GM23338 (cell line): Measurements from ENCODE around the gene SV2C. TPM values are rescaled to one million over a fixed set of nuclear protein-coding genes. Genes with fewer than 3 reads are reported as not detected.

Experiments used
- ATAC-seq: fragments of 200-7000 bp; cut with Tn5 transposase; 3 replicates; pipeline ENCODE4 v1.9.1; 2020
- DNase-seq: peaks from one replicate; pipeline ENCODE4 v3.0.0-alpha.2; 2015; ENCODE audit warnings: low spot score
- H2AFZ ChIP-seq: fragments of 200-600 bp; sonication (generic); 2 replicates; pipeline ENCODE4 v1.8.0; 2016; ENCODE audit warnings: antibody characterized with exemption, mild to moderate bottlenecking, moderate library complexity
- H3F3A ChIP-seq: fragments of 200-600 bp; sonication (generic); replicated peaks from 2 replicates; pipeline ENCODE4 v1.8.0; 2017; ENCODE audit warnings: antibody characterized with exemption, mixed run types, low read depth
- H3K27ac ChIP-seq: fragments of 200-600 bp; sonication (generic); 2 replicates; pipeline ENCODE4 v1.6.1; 2016; ENCODE audit warnings: low read depth
- H3K27me3 ChIP-seq: fragments of 200-600 bp; sonication (generic); 2 replicates; pipeline ENCODE4 v1.8.0; 2016; ENCODE audit warnings: mild to moderate bottlenecking, mixed run types, moderate library complexity; ENCODE audit not compliant: insufficient read depth
- H3K36me3 ChIP-seq: fragments of 200-600 bp; sonication (generic); 2 replicates; pipeline ENCODE4 v1.8.0; 2016; ENCODE audit warnings: mild to moderate bottlenecking; ENCODE audit not compliant: insufficient read depth
- H3K4me1 ChIP-seq: fragments of 200-600 bp; sonication (generic); 2 replicates; pipeline ENCODE4 v1.8.0; 2016; ENCODE audit warnings: mild to moderate bottlenecking, moderate library complexity; ENCODE audit not compliant: insufficient read depth
- H3K4me2 ChIP-seq: fragments of 200-600 bp; sonication (generic); 2 replicates; pipeline ENCODE4 v1.7.1; 2017; ENCODE audit warnings: mixed run types
- H3K4me3 ChIP-seq: fragments of 200-600 bp; sonication (generic); 2 replicates; pipeline ENCODE4 v1.6.1; 2016; ENCODE audit warnings: mixed run types
- H3K79me2 ChIP-seq: fragments of 200-600 bp; sonication (generic); replicated peaks from 2 replicates; pipeline ENCODE4 v1.8.0; 2017; ENCODE audit warnings: mild to moderate bottlenecking; ENCODE audit not compliant: insufficient read depth
- H3K9me2 ChIP-seq: fragments of 200-600 bp; sonication (generic); 2 replicates; pipeline ENCODE4 v1.8.0; 2017; ENCODE audit not compliant: insufficient read depth
- H4K20me1 ChIP-seq: fragments of 200-600 bp; sonication (generic); replicated peaks from 2 replicates; pipeline ENCODE4 v1.8.0; 2017; ENCODE audit warnings: mild to moderate bottlenecking; ENCODE audit not compliant: insufficient read depth
- H3K27ac Mint-ChIP-seq: 2 replicates; pipeline ENCODE4 v1.8.0; 2020; ENCODE audit warnings: inconsistent platforms, mild to moderate bottlenecking, moderate library complexity, mixed read lengths
- H3K27me3 Mint-ChIP-seq: 3 replicates; pipeline ENCODE4 v1.8.0; 2022; ENCODE audit warnings: low read depth, mild to moderate bottlenecking, moderate library complexity, mixed read lengths, inconsistent platforms; ENCODE audit not compliant: insufficient read depth, poor library complexity
- H3K36me3 Mint-ChIP-seq: 3 replicates; pipeline ENCODE4 v1.8.0; 2021; ENCODE audit warnings: low read depth, mild to moderate bottlenecking, inconsistent platforms, moderate library complexity, mixed read lengths
- H3K4me1 Mint-ChIP-seq: 3 replicates; pipeline ENCODE4 v1.8.0; 2020; ENCODE audit warnings: mild to moderate bottlenecking, inconsistent platforms, mixed read lengths
- H3K4me3 Mint-ChIP-seq: 3 replicates; pipeline ENCODE4 v1.8.0; 2021; ENCODE audit warnings: moderate library complexity, mild to moderate bottlenecking, inconsistent platforms, mixed read lengths
- H3K9me3 Mint-ChIP-seq: 3 replicates; pipeline ENCODE4 v1.8.0; 2020; ENCODE audit warnings: moderate library complexity, mild to moderate bottlenecking, inconsistent platforms, mixed read lengths
- CREB1 ChIP-seq: fragments of 250-450 bp; sonication (Bioruptor Pico); IDR thresholded peaks from 2 replicates; pipeline ENCODE4 v1.5.0; 2020; ENCODE audit warnings: low read depth, mild to moderate bottlenecking, moderate library complexity
- EZH2phosphoT487 ChIP-seq: fragments of 200-600 bp; sonication (generic); IDR thresholded peaks from one replicate; pipeline ENCODE4 v1.8.1; 2018; ENCODE audit warnings: antibody characterized with exemption; ENCODE audit not compliant: unreplicated experiment
- JUNB ChIP-seq: IDR thresholded peaks from one replicate; pipeline ENCODE4 v1.6.1; 2016; ENCODE audit warnings: antibody characterized with exemption; ENCODE audit not compliant: unreplicated experiment
- NANOG ChIP-seq: IDR thresholded peaks from 2 replicates; pipeline ENCODE4 v1.6.1; 2016; ENCODE audit warnings: antibody characterized with exemption, borderline replicate concordance
- POLR2AphosphoS5 ChIP-seq: IDR thresholded peaks from 2 replicates; pipeline ENCODE4 v1.6.1; 2016; ENCODE audit warnings: antibody characterized with exemption, low read depth
- STAT1 ChIP-seq: IDR thresholded peaks from one replicate; pipeline ENCODE4 v1.6.1; 2016; ENCODE audit warnings: antibody characterized with exemption; ENCODE audit not compliant: unreplicated experiment
- polyA plus RNA-seq: library from polyadenylated mRNA; unstranded; fragments of >200 nt; fragmentation: Nextera tagmentation; extraction: Ambion mirVana; gene quantifications from 2 replicates; pipeline ENCODE4 v1.2.1, GENCODE V29; 2016
- total RNA-seq: library from RNA; depleted of rRNA; stranded (reverse); fragments of >200 nt; shearing (Covaris generic); gene quantifications from 2 replicates; pipeline ENCODE4 v1.2.3, GENCODE V29; 2014
- TF ChIP-seq, protein P1 (sequence below): fragments of 250-450 bp; sonication (Bioruptor Pico); IDR thresholded peaks from 2 replicates; pipeline ENCODE4 v1.5.0; 2020; ENCODE audit warnings: mild to moderate bottlenecking, moderate library complexity
- TF ChIP-seq, protein P2 (sequence below), 2 experiments: fragments of 200-600 bp in 1 of 2; sonication (generic) in 1 of 2; conservative IDR thresholded peaks; 2 replicates each; pipeline versions ENCODE4 v1.5.1 to v1.6.1; 2016 to 2017; ENCODE audit warnings: antibody characterized with exemption in 2 of 2, low read depth in 2 of 2, mild to moderate bottlenecking in 2 of 2, moderate library complexity in 1 of 2
- TF ChIP-seq, protein P3 (sequence below): IDR thresholded peaks from 2 replicates; pipeline ENCODE4 v1.6.1; 2016; ENCODE audit warnings: antibody characterized with exemption

SV2C gene
- total and polyA plus RNA-seq, 2 experiments from 2014 or later: 0.05 to 0.07 TPM

DNA sequence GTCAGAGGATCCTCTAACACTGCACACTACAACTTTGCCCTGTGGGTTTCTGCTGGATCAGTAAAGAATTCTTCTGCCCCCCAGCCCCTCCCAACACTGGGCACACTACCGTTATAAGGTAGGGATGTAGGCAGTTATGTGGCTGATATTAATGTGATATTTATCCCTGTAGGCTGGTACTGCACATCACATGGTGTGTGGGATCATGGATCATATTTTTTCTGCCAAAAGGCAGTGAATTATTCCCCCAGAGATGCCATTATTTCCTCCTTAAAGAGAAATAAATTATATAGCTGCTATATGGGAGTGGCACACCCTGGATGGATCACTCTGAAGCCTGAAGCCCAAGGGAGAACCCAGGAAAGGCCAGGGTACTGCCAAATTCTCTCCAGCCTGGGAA lies 69.5 kb downstream of the SV2C start:
- no peaks in the 10 kb centered on the region for H3K36me3 Mint-ChIP-seq
- no peak overlapping the region for H3K27ac Mint-ChIP-seq
- H3K27me3 ChIP-seq: no peaks in the 10 kb centered on the region
- H3K4me3 ChIP-seq: no peak overlapping the region
- no peaks in the 10 kb centered on the region for H3F3A ChIP-seq
- no peaks in the 10 kb centered on the region for H3K36me3 ChIP-seq
- no peaks in the 10 kb centered on the region for H3K9me3 Mint-ChIP-seq
- no peaks in the 10 kb centered on the region for H3K79me2 ChIP-seq
- TF ChIP-seq CREB1 (CRISPR knock-in tag) (no peak), POLR2AphosphoS5 (no peak), JUNB (no peak), EZH2phosphoT487 (no peak), NANOG (no peak), STAT1 (no peak)
- TF ChIP-seq, protein P1, sequence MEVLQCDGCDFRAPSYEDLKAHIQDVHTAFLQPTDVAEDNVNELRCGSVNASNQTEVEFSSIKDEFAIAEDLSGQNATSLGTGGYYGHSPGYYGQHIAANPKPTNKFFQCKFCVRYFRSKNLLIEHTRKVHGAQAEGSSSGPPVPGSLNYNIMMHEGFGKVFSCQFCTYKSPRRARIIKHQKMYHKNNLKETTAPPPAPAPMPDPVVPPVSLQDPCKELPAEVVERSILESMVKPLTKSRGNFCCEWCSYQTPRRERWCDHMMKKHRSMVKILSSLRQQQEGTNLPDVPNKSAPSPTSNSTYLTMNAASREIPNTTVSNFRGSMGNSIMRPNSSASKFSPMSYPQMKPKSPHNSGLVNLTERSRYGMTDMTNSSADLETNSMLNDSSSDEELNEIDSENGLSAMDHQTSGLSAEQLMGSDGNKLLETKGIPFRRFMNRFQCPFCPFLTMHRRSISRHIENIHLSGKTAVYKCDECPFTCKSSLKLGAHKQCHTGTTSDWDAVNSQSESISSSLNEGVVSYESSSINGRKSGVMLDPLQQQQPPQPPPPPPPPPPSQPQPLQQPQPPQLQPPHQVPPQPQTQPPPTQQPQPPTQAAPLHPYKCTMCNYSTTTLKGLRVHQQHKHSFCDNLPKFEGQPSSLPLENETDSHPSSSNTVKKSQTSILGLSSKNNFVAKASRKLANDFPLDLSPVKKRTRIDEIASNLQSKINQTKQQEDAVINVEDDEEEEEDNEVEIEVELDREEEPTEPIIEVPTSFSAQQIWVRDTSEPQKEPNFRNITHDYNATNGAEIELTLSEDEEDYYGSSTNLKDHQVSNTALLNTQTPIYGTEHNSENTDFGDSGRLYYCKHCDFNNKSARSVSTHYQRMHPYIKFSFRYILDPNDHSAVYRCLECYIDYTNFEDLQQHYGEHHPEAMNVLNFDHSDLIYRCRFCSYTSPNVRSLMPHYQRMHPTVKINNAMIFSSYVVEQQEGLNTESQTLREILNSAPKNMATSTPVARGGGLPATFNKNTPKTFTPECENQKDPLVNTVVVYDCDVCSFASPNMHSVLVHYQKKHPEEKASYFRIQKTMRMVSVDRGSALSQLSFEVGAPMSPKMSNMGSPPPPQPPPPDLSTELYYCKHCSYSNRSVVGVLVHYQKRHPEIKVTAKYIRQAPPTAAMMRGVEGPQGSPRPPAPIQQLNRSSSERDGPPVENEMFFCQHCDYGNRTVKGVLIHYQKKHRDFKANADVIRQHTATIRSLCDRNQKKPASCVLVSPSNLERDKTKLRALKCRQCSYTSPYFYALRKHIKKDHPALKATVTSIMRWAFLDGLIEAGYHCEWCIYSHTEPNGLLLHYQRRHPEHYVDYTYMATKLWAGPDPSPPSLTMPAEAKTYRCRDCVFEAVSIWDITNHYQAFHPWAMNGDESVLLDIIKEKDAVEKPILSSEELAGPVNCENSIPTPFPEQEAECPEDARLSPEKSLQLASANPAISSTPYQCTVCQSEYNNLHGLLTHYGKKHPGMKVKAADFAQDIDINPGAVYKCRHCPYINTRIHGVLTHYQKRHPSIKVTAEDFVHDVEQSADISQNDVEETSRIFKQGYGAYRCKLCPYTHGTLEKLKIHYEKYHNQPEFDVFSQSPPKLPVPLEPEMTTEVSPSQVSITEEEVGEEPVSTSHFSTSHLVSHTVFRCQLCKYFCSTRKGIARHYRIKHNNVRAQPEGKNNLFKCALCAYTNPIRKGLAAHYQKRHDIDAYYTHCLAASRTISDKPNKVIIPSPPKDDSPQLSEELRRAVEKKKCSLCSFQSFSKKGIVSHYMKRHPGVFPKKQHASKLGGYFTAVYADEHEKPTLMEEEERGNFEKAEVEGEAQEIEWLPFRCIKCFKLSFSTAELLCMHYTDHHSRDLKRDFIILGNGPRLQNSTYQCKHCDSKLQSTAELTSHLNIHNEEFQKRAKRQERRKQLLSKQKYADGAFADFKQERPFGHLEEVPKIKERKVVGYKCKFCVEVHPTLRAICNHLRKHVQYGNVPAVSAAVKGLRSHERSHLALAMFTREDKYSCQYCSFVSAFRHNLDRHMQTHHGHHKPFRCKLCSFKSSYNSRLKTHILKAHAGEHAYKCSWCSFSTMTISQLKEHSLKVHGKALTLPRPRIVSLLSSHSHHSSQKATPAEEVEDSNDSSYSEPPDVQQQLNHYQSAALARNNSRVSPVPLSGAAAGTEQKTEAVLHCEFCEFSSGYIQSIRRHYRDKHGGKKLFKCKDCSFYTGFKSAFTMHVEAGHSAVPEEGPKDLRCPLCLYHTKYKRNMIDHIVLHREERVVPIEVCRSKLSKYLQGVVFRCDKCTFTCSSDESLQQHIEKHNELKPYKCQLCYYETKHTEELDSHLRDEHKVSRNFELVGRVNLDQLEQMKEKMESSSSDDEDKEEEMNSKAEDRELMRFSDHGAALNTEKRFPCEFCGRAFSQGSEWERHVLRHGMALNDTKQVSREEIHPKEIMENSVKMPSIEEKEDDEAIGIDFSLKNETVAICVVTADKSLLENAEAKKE: no peak
- TF ChIP-seq, protein P2, sequence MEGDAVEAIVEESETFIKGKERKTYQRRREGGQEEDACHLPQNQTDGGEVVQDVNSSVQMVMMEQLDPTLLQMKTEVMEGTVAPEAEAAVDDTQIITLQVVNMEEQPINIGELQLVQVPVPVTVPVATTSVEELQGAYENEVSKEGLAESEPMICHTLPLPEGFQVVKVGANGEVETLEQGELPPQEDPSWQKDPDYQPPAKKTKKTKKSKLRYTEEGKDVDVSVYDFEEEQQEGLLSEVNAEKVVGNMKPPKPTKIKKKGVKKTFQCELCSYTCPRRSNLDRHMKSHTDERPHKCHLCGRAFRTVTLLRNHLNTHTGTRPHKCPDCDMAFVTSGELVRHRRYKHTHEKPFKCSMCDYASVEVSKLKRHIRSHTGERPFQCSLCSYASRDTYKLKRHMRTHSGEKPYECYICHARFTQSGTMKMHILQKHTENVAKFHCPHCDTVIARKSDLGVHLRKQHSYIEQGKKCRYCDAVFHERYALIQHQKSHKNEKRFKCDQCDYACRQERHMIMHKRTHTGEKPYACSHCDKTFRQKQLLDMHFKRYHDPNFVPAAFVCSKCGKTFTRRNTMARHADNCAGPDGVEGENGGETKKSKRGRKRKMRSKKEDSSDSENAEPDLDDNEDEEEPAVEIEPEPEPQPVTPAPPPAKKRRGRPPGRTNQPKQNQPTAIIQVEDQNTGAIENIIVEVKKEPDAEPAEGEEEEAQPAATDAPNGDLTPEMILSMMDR (conservative IDR thresholded peaks at IDR 0.05; ENCODE audit: low read depth in 2 of 2): no peak
- TF ChIP-seq, protein P3, sequence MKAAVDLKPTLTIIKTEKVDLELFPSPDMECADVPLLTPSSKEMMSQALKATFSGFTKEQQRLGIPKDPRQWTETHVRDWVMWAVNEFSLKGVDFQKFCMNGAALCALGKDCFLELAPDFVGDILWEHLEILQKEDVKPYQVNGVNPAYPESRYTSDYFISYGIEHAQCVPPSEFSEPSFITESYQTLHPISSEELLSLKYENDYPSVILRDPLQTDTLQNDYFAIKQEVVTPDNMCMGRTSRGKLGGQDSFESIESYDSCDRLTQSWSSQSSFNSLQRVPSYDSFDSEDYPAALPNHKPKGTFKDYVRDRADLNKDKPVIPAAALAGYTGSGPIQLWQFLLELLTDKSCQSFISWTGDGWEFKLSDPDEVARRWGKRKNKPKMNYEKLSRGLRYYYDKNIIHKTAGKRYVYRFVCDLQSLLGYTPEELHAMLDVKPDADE: no peak
- no peaks in the 10 kb centered on the region for H4K20me1 ChIP-seq
- no peak overlapping the region for H3K4me2 ChIP-seq
- H3K4me1 ChIP-seq: no peaks in the 10 kb centered on the region
- no peak for ATAC-seq
- no peak overlapping the region for H3K27ac ChIP-seq
- no peak overlapping the region for H2AFZ ChIP-seq
- H3K27me3 Mint-ChIP-seq: no peaks in the 10 kb centered on the region
- H3K9me2 ChIP-seq: no peaks in the 10 kb centered on the region
- no peak for DNase-seq
- peaks cover 19% of the 10 kb centered on the region for H3K4me1 Mint-ChIP-seq
- no peak overlapping the region for H3K4me3 Mint-ChIP-seq
